Peyer's patch (tissue), 4 donors: Measurements from ENCODE around the gene IBSP. TPM values are rescaled to one million over a fixed set of nuclear protein-coding genes. Genes with fewer than 3 reads are reported as not detected.

Source experiments
- DNase-seq, 3 donors: peaks; one replicate each; pipeline ENCODE4 v3.0.0-alpha.2; 2017 to 2019
- H3K27ac ChIP-seq, 4 donors: fragments of 200-600 bp; sonication (generic); one replicate each; pipeline ENCODE4 v1.5.1; 2016 to 2019
- H3K27me3 ChIP-seq, 2 donors: fragments of 200-600 bp; sonication (generic); one replicate each; pipeline ENCODE4 v1.5.1; 2019
- H3K36me3 ChIP-seq, 3 donors: fragments of 200-600 bp; sonication (generic); one replicate each; pipeline ENCODE4 v1.5.1; 2016 to 2019
- H3K4me1 ChIP-seq, 4 donors: fragments of 200-600 bp; sonication (generic); one replicate each; pipeline ENCODE4 v1.5.1; 2016 to 2019
- H3K4me3 ChIP-seq, 4 donors: fragments of 200-600 bp; sonication (generic); 1 replicate in 3 of 4; 2 replicates in 1 of 4; pipeline ENCODE4 v1.5.1; 2016 to 2019; ENCODE audit warnings: mild to moderate bottlenecking in 1 of 4
- H3K9me3 ChIP-seq, 4 donors: fragments of 200-600 bp; sonication (generic); one replicate each; pipeline ENCODE4 v1.5.1; 2016 to 2019; ENCODE audit warnings: mild to moderate bottlenecking in 1 of 4
- CTCF ChIP-seq, 6 experiments: fragments of 450-650 bp in 4 of 6; fragments of 200-600 bp in 2 of 6; sonication (generic) in 1 of 6; IDR thresholded peaks; one replicate each; pipeline ENCODE4 v1.5.1; 2017 to 2019; ENCODE audit warnings: antibody characterized with exemption in 6 of 6, mild to moderate bottlenecking in 3 of 6, moderate library complexity in 1 of 6
- POLR2A ChIP-seq, 2 donors: fragments of 450-650 bp; IDR thresholded peaks; one replicate each; pipeline ENCODE4 v1.5.1; 2017; ENCODE audit warnings: antibody characterized with exemption in 2 of 2, mild to moderate bottlenecking in 2 of 2, moderate library complexity in 2 of 2
- total RNA-seq, 4 donors: library from RNA; depleted of rRNA; stranded (reverse); fragments of >200 nt; gene quantifications; one replicate each; pipeline ENCODE4 v1.1.0, GENCODE V29; 2016

Gene IBSP
- total RNA-seq, 4 donors from 2014 or later = not detected

GRCh38 chr4:87823724-87824123 is 24.4 kb downstream of the IBSP start:
- Histone ChIP-seq H3K4me1 (no peaks in the 10 kb centered on the region), H3K36me3 (no peaks in the 10 kb centered on the region), H3K9me3 (no peaks in the 10 kb centered on the region), H3K27me3 (no peaks in the 10 kb centered on the region), H3K4me3 (no peak overlapping the region), H3K27ac (no peak overlapping the region)
- DNase-seq = no peak
- TF ChIP-seq CTCF (IDR thresholded peaks at IDR 0.05) (no peak), POLR2A (IDR thresholded peaks at IDR 0.05) (no peak)

GRCh38 chr4:87824352-87824751 is 25.0 kb downstream of the IBSP start:
- no peak overlapping the region for H3K4me3 ChIP-seq
- no peaks in the 10 kb centered on the region for H3K4me1 ChIP-seq
- H3K9me3 ChIP-seq = no peaks in the 10 kb centered on the region
- TF ChIP-seq POLR2A (IDR thresholded peaks at IDR 0.05) (no peak), CTCF (IDR thresholded peaks at IDR 0.05) (no peak)
- no peaks in the 10 kb centered on the region for H3K27me3 ChIP-seq
- no peak overlapping the region for H3K27ac ChIP-seq
- DNase-seq = no peak
- H3K36me3 ChIP-seq = no peaks in the 10 kb centered on the region

- H3K4me1 ChIP-seq = no peaks in the 10 kb centered on the region
- H3K27me3 ChIP-seq = no peaks in the 10 kb centered on the region
- H3K4me3 ChIP-seq = no peak within 1 kb of the TSS
- H3K27ac ChIP-seq = no peak within 1 kb of the TSS
- TF ChIP-seq CTCF (IDR thresholded peaks at IDR 0.05) = no peak
- no peak for TF ChIP-seq POLR2A (IDR thresholded peaks at IDR 0.05)
- no peaks in the 10 kb centered on the region for H3K36me3 ChIP-seq
- no peak for DNase-seq
- H3K9me3 ChIP-seq = no peaks in the 10 kb centered on the region
Observed at GRCh38 chr4:87832669-87833068, 33.3 kb downstream of the IBSP start, which contains the start of gene MEPE. Gene MEPE, plus strand, starts transcription at chr4:87832969. Its CDS starts 1,746 bp downstream, at chr4:87834715.

- TF ChIP-seq CTCF (IDR thresholded peaks at IDR 0.05) (no peak), POLR2A (IDR thresholded peaks at IDR 0.05) (no peak)
- no peaks in the 10 kb centered on the region for H3K27me3 ChIP-seq
- no peaks in the 10 kb centered on the region for H3K9me3 ChIP-seq
- DNase-seq = no peak
- no peak overlapping the region for H3K27ac ChIP-seq
- H3K4me1 ChIP-seq = no peaks in the 10 kb centered on the region
- no peaks in the 10 kb centered on the region for H3K36me3 ChIP-seq
- H3K4me3 ChIP-seq = no peak overlapping the region
Observed at GRCh38 chr4:87834401-87834800, 35.0 kb downstream of the IBSP start.

GRCh38 chr4:87835197-87835596 is 35.8 kb downstream of the IBSP start:
- Histone ChIP-seq H3K9me3 (no peaks in the 10 kb centered on the region), H3K27me3 (no peaks in the 10 kb centered on the region), H3K4me3 (no peak overlapping the region), H3K36me3 (no peaks in the 10 kb centered on the region), H3K27ac (no peak overlapping the region), H3K4me1 (no peaks in the 10 kb centered on the region)
- no peak for DNase-seq
- TF ChIP-seq CTCF (IDR thresholded peaks at IDR 0.05) = no peak
- TF ChIP-seq POLR2A (IDR thresholded peaks at IDR 0.05) = no peak

- no peak overlapping the region for H3K4me3 ChIP-seq
- no peaks in the 10 kb centered on the region for H3K27me3 ChIP-seq
- no peaks in the 10 kb centered on the region for H3K9me3 ChIP-seq
- DNase-seq = no peak
- no peaks in the 10 kb centered on the region for H3K4me1 ChIP-seq
- TF ChIP-seq POLR2A (IDR thresholded peaks at IDR 0.05) (no peak), CTCF (IDR thresholded peaks at IDR 0.05) (no peak)
- no peaks in the 10 kb centered on the region for H3K36me3 ChIP-seq
- no peak overlapping the region for H3K27ac ChIP-seq
Observed at GRCh38 chr4:87835743-87836142, 36.4 kb downstream of the IBSP start.
